Neural progenitor cell (in vitro differentiated cells): ENCODE measurements around the gene SEL1L3. TPM values are rescaled to one million over a fixed set of nuclear protein-coding genes. Genes with fewer than 3 reads are reported as not detected.

Source experiments
- DNase-seq: peaks from one replicate; pipeline ENCODE4 v3.0.0-alpha.2; 2016; ENCODE audit warnings: low spot score
- H2AFZ ChIP-seq: fragments of 200-600 bp; sonication (generic); replicated peaks from 2 replicates; pipeline ENCODE4 v1.6.1; 2016; ENCODE audit warnings: antibody characterized with exemption
- H3F3A ChIP-seq: fragments of 200-600 bp; sonication (generic); 2 replicates; pipeline ENCODE4 v1.6.1; 2016; ENCODE audit warnings: antibody characterized with exemption, low read depth
- H3K27ac ChIP-seq: fragments of 200-600 bp; sonication (generic); 2 replicates; pipeline ENCODE4 v1.5.1; 2016; ENCODE audit warnings: mild to moderate bottlenecking
- H3K27me3 ChIP-seq: fragments of 200-600 bp; sonication (generic); 2 replicates; pipeline ENCODE4 v1.6.1; 2016; ENCODE audit warnings: mild to moderate bottlenecking, moderate library complexity
- H3K36me3 ChIP-seq: fragments of 200-600 bp; sonication (generic); 2 replicates; pipeline ENCODE4 v1.5.1; 2016
- H3K4me1 ChIP-seq: fragments of 200-600 bp; sonication (generic); 2 replicates; pipeline ENCODE4 v1.6.1; 2016; ENCODE audit warnings: mixed run types
- H3K4me2 ChIP-seq: fragments of 200-600 bp; sonication (generic); 2 replicates; pipeline ENCODE4 v1.6.1; 2016
- H3K4me3 ChIP-seq: fragments of 200-600 bp; sonication (generic); 2 replicates; pipeline ENCODE4 v1.5.1; 2016
- H3K79me2 ChIP-seq: fragments of 200-600 bp; sonication (generic); 2 replicates; pipeline ENCODE4 v1.6.1; 2016; ENCODE audit warnings: low read depth
- H3K9ac ChIP-seq: fragments of 200-600 bp; sonication (generic); 2 replicates; pipeline ENCODE4 v1.6.1; 2016
- H3K9me3 ChIP-seq: fragments of 200-600 bp; sonication (generic); 2 replicates; pipeline ENCODE4 v1.5.1; 2016; ENCODE audit warnings: low read depth
- H4K20me1 ChIP-seq: fragments of 200-600 bp; sonication (generic); 2 replicates; pipeline ENCODE4 v1.6.1; 2016; ENCODE audit warnings: low read depth
- H3K27ac Mint-ChIP-seq: 3 replicates; pipeline ENCODE4 v1.8.0; 2021; ENCODE audit warnings: mixed read lengths
- H3K27me3 Mint-ChIP-seq: 2 replicates; pipeline ENCODE4 v1.8.0; 2022; ENCODE audit warnings: low read depth, mild to moderate bottlenecking, inconsistent platforms, moderate library complexity, mixed read lengths; ENCODE audit not compliant: insufficient read depth
- H3K36me3 Mint-ChIP-seq: 3 replicates; pipeline ENCODE4 v1.8.0; 2021; ENCODE audit warnings: mixed read lengths
- H3K4me1 Mint-ChIP-seq: 3 replicates; pipeline ENCODE4 v1.8.0; 2021; ENCODE audit warnings: mixed read lengths
- H3K4me3 Mint-ChIP-seq: 3 replicates; pipeline ENCODE4 v1.8.0; 2021; ENCODE audit warnings: mild to moderate bottlenecking, moderate library complexity, mixed read lengths
- H3K9me3 Mint-ChIP-seq: 3 replicates; pipeline ENCODE4 v1.8.0; 2020; ENCODE audit warnings: mixed read lengths
- EZH2 ChIP-seq: fragments of 200-600 bp; sonication (generic); IDR thresholded peaks from 2 replicates; pipeline ENCODE4 v1.6.1; 2017; ENCODE audit warnings: antibody characterized with exemption, mild to moderate bottlenecking, moderate library complexity
- EZH2phosphoT487 ChIP-seq: fragments of 200-600 bp; sonication (generic); IDR thresholded peaks from 2 replicates; pipeline ENCODE4 v1.6.1; 2017; ENCODE audit warnings: antibody characterized with exemption
- total RNA-seq: library from RNA; depleted of rRNA; stranded (reverse); fragments of >200 nt; gene quantifications from 2 replicates; pipeline ENCODE4 v1.2.3, GENCODE V29; 2015; ENCODE audit warnings: low replicate concordance
- TF ChIP-seq, protein P1 (sequence below): fragments of 200-600 bp; sonication (generic); IDR thresholded peaks from 2 replicates; pipeline ENCODE4 v1.5.1; 2017; ENCODE audit warnings: antibody characterized with exemption, mild to moderate bottlenecking

SEL1L3 gene
- total RNA-seq, 1 donor from 2014 or later = 87.2 TPM

DNA sequence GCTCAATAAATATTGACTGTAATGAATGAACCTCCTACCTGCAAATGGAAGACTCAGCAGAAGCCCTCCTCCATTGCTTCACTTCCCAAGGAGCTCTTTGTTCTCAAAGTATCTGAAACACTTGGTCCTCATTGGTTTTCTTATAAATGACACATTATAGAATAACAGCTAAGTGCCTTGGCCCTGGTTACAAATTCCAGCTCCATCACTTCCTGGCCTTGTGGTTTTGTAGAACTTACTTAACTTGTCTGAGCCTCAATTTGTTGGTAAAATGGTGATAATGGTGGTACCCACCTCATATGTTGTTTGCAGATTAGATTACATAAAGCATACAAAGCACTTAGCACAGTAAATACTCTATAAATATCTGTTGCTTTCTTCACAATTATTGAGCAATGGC lies 26.0 kb upstream of the SEL1L3 start:
- no peak overlapping the region for H3K4me3 Mint-ChIP-seq
- TF ChIP-seq EZH2phosphoT487 (no peak), EZH2 (no peak)
- TF ChIP-seq, protein P1, sequence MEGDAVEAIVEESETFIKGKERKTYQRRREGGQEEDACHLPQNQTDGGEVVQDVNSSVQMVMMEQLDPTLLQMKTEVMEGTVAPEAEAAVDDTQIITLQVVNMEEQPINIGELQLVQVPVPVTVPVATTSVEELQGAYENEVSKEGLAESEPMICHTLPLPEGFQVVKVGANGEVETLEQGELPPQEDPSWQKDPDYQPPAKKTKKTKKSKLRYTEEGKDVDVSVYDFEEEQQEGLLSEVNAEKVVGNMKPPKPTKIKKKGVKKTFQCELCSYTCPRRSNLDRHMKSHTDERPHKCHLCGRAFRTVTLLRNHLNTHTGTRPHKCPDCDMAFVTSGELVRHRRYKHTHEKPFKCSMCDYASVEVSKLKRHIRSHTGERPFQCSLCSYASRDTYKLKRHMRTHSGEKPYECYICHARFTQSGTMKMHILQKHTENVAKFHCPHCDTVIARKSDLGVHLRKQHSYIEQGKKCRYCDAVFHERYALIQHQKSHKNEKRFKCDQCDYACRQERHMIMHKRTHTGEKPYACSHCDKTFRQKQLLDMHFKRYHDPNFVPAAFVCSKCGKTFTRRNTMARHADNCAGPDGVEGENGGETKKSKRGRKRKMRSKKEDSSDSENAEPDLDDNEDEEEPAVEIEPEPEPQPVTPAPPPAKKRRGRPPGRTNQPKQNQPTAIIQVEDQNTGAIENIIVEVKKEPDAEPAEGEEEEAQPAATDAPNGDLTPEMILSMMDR = no peak

DNA sequence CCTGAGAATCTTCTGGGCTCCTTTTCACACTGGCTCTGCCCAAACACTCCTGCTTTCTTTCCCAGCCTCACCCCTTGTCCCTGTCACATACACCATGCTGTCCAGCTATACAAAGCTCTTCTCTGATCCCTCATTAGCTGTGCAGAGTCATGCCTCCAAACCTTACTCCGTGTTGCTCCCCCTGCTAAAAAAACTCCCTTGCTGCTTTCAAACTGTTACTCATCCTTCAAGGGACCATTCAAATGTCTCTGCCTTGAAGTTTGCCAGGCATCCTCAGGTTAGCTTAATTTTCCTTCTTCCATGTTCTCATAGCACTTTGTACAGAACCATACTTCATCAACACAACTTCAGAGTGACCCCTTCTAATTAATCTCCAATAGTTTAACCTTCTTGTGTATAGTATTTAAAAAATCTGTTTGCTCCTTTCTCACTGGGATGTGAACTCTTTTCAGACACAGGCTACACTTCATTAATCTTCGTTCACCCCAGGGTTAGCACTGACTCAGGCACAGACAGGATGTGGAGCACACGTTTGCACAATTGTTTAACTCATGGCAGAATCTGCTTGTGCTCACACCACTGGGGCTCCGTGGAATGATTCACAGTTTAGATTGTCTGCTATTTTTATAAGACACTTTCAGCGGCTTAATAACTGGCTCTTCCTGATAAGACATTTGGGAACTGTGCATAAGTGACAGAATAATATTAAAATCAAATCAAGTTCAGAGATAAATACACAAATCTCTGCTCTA lies 21.4 kb upstream of the SEL1L3 start:
- Mint-ChIP-seq H3K4me3 (no peak overlapping the region), H3K4me1 (peaks cover 23% of the 10 kb centered on the region), H3K27ac (peak overlapping the region; percentile 31), H3K36me3 (no peaks in the 10 kb centered on the region), H3K27me3 (peaks cover 7% of the 10 kb centered on the region), H3K9me3 (no peaks in the 10 kb centered on the region)
- DNase-seq = no peak
- peaks cover 8% of the 10 kb centered on the region for H3F3A ChIP-seq
- H3K4me1 ChIP-seq = peaks cover 7% of the 10 kb centered on the region
- no peaks in the 10 kb centered on the region for H3K27me3 ChIP-seq
- H2AFZ ChIP-seq = no peak overlapping the region
- no peak overlapping the region for H3K9ac ChIP-seq
- TF ChIP-seq, protein P1 = no peak
- TF ChIP-seq EZH2phosphoT487 (no peak), EZH2 (no peak)
- no peak overlapping the region for H3K27ac ChIP-seq
- no peak overlapping the region for H3K4me2 ChIP-seq
- H3K79me2 ChIP-seq = no peaks in the 10 kb centered on the region
- H4K20me1 ChIP-seq = no peaks in the 10 kb centered on the region
- H3K36me3 ChIP-seq = no peaks in the 10 kb centered on the region
- H3K9me3 ChIP-seq = no peaks in the 10 kb centered on the region
- no peak overlapping the region for H3K4me3 ChIP-seq

More for the DNA sequence above, 26.0 kb upstream of the SEL1L3 start:
- no peak overlapping the region for H3K4me2 ChIP-seq
- H3K27ac ChIP-seq = no peak overlapping the region
- peaks cover 8% of the 10 kb centered on the region for H4K20me1 ChIP-seq
- H3F3A ChIP-seq = peaks cover 45% of the 10 kb centered on the region
- H3K36me3 Mint-ChIP-seq = no peaks in the 10 kb centered on the region
- H3K27ac Mint-ChIP-seq = no peak overlapping the region
- H3K27me3 Mint-ChIP-seq = peaks cover 4% of the 10 kb centered on the region
- no peak overlapping the region for H2AFZ ChIP-seq
- H3K79me2 ChIP-seq = no peaks in the 10 kb centered on the region
- no peaks in the 10 kb centered on the region for H3K9me3 ChIP-seq
- H3K4me1 Mint-ChIP-seq = peaks cover 45% of the 10 kb centered on the region
- no peak overlapping the region for H3K9ac ChIP-seq
- peaks cover 2% of the 10 kb centered on the region for H3K9me3 Mint-ChIP-seq
- no peak overlapping the region for H3K4me3 ChIP-seq
- H3K4me1 ChIP-seq = peaks cover 39% of the 10 kb centered on the region
- H3K27me3 ChIP-seq = peaks cover 13% of the 10 kb centered on the region
- no peaks in the 10 kb centered on the region for H3K36me3 ChIP-seq
- no peak for DNase-seq

DNA sequence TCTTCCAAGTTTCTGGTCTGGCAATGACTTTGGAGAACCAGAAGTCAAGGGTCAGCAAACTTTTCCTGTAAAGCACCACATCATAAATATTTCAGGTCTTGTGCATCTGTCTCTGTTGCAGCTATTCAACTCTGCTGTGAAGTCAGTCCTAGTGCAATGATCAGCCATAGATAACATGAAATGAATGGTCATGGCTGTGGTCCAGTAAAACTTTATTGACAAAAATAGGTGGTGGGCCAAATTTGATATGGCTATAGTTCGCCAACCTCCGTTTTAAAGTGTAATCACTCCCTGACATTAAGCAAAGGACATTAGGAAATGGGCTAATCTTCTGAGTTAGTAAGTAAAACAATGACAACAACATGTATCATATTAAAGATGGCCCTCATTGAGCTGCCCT lies 20.8 kb upstream of the SEL1L3 start:
- no peaks in the 10 kb centered on the region for H3K79me2 ChIP-seq
- peaks cover 7% of the 10 kb centered on the region for H3K4me1 ChIP-seq
- no peak for DNase-seq
- H3K4me1 Mint-ChIP-seq = peaks cover 27% of the 10 kb centered on the region
- H3K27me3 Mint-ChIP-seq = peaks cover 3% of the 10 kb centered on the region
- H3K9ac ChIP-seq = no peak overlapping the region
- TF ChIP-seq, protein P1 = no peak
- TF ChIP-seq EZH2 (no peak), EZH2phosphoT487 (no peak)
- no peak overlapping the region for H3K27ac ChIP-seq
- H3K36me3 ChIP-seq = no peaks in the 10 kb centered on the region
- H3F3A ChIP-seq = peaks cover 2% of the 10 kb centered on the region
- H3K4me2 ChIP-seq = no peak overlapping the region
- H3K27me3 ChIP-seq = no peaks in the 10 kb centered on the region
- H3K4me3 Mint-ChIP-seq = no peak overlapping the region
- H4K20me1 ChIP-seq = no peaks in the 10 kb centered on the region
- H2AFZ ChIP-seq = no peak overlapping the region
- no peak overlapping the region for H3K4me3 ChIP-seq
- no peak overlapping the region for H3K27ac Mint-ChIP-seq
- H3K36me3 Mint-ChIP-seq = no peaks in the 10 kb centered on the region
- H3K9me3 Mint-ChIP-seq = no peaks in the 10 kb centered on the region
- no peaks in the 10 kb centered on the region for H3K9me3 ChIP-seq
